Posterior vena cava (tissue), 2 donors: ENCODE data around the gene NCF4. TPM values are rescaled to one million over a fixed set of nuclear protein-coding genes. Genes with fewer than 3 reads are reported as not detected.

Source experiments
- DNase-seq: peaks from one replicate; pipeline ENCODE4 v3.0.0-alpha.2; 2020; ENCODE audit warnings: low spot score
- intact Hi-C, 2 donors: fragments of 100-400 bp; cut with DNase I; formaldehyde crosslinking; loops; one replicate each; pipeline versions ENCODE4 v1.14.1 to v1.14.2; 2022 to 2023
- total RNA-seq, 2 donors: library from RNA; stranded (reverse); fragmentation: NEBNext Ultra II Directional; extraction: Animal tissue kit (Norgen Biotek cat#: 25700); gene quantifications; one replicate each; pipeline ENCODE4 v1.2.1, GENCODE V29; 2021
- donor health status: DM: yes; HTN: yes; CAD: no.
- donor health status: DM: yes; HTN: yes; CAD: no.

NCF4 gene
- total RNA-seq, 2 donors from 2014 or later = 16.5 to 21.6 TPM

DNA sequence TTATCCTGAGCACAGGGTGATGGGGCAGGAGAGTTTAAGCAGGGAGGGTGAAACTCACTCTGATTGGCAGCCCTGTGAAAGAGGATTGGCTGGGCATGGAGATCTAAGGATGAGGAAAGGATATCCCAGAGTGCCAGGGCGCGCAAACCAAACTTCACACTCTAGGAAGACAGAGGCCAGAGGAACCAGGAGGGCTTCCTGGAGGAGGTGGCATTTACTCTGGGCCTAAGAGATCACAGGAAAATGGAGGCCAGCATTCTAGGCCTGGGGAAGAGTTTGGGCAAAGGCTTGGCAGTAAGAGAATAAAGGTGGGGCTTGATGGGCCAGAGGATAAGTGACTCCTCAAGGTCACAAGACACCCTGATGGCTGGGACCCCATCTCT, 377 bp upstream of the NCF4 start:
- intact Hi-C loops = no loop called here
- DNase-seq = no peak

- DNase-seq = peak; percentile 86
- intact Hi-C loops = no loop called here
Measured at GRCh38 chr22:36862251-36863242, 1.7 kb downstream of the NCF4 start.

DNA sequence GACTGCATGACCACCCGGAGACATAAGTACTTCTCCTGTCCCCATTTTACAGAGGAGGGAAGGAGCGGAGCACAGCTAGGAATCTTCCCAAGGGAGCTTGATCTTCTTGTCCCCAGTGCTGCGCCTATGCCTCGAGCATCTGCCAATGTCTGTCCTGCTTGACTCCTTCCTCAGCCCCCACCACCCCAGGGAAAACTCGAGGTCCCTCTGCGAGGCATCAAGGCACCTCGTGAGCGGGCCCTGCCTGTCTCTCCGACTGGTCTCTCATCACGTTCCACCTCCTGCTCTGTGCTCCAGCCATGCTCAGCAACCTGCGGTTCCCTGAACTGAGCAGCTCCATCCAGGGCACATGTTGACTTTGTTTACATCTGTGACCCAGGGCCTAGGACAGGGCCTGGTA, 2.5 kb downstream of the NCF4 start:
- no peak for DNase-seq
- intact Hi-C loops = no loop called here

DNA sequence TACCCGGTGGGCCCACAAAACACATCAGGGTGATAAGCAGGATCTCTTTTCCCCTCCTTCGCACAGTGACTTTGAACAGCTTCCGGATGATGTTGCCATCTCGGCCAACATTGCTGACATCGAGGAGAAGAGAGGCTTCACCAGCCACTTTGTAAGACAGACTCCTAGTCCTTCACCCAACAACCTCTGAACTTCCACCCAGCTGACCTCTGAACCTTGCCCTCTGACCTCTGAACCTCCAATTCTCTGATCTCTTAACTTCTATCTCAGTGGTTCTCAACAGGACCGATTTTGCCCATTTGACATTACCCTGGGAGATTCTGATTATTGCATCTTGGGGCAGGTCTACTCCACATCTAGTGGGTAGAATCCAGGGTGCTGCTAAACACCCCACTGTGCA, 3.2 kb downstream of the NCF4 start:
- intact Hi-C loops = no loop called here
- no peak for DNase-seq

- intact Hi-C loops = no loop called here
- DNase-seq = no peak
Measured at GRCh38 chr22:36864454-36865215, 3.8 kb downstream of the NCF4 start.

DNA sequence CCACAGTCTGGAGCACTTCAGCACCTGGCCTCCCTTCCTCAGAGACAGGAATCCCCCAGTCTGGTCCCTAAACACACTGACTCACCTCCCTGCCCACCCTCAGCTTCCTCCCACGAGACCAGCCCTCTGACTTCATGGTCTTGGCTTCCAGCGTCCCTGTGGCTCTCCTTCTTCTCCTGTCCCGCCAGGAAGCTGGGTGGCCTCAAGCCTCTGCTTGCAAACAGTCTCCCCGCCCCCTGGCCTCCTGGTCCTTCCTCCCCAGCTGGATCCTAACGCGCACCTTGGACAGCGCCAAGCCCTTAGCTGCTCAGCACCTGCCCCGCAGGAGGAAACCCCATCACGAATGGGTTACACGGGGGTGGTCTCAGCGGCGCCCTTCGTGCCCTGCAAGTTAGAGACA, 4.5 kb downstream of the NCF4 start:
- intact Hi-C loops = no loop called here
- no peak for DNase-seq

DNA sequence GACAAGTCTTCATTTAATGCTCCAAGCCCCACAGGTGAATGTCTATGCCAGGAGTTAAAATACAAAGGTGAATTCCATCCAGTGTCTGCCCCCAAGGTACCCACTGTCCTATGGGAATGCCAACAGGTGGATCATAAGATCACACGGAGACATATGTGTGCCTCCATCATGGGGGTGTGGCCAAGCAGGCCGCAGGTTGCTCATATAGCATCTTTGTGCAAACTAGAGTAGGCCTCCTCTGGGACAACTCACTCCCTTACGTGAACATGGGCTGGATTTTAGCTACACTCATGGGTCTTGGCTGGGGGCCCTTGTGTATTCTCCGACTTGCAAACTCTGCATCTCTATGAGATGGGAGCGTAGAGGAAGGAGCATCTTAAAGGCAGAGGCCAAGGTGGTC, 6.9 kb downstream of the NCF4 start:
- intact Hi-C loops = no loop called here
- no peak for DNase-seq

DNA sequence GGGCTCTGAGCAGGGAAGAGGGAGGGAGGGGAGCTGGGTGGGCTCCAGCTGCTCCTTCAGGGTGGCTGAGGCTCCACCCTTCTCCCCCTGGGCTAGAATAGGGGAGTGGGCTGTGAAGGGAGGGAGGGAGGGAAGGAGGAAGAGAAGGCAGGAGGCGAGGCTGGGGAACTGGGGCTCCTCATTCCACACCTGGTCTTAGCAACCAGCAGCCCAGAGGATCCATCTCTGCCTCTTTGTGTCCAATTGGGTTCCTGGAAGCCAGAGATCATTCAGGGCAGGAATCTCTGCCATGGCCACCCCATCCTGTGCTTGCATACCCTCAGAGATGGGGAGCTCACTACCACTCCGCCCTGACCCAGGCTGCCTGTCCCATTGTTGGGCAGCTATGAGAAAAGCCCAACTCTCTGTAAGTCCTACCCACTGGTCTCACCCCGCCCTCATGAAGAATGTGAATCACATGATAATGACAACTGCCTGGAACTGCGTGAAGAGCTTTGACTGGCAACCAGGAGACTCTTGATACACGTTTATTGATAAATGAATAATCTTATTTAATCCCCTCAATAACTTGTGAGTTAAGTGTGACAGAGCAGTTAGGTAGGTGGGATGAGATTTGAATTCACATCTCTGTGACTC, 7.9 kb downstream of the NCF4 start:
- DNase-seq = no peak
- intact Hi-C loops = no loop called here

DNA sequence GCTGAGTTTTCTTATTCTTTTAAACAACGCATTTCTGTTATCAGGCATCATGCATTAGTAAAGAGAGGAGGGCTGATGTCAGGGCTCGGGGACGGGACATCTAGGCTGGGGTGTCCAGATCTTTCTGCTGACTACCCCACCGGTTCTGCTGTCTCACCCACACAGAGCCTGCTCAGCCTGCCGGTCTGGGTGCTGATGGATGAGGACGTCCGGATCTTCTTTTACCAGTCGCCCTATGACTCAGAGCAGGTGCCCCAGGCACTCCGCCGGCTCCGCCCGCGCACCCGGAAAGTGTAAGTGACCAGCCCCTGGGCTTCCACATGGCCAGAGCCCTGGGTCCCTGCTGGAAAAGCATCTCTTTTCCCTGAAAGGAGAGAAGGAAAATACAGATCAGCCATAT, 9.4 kb downstream of the NCF4 start:
- intact Hi-C loops = no loop called here

DNA sequence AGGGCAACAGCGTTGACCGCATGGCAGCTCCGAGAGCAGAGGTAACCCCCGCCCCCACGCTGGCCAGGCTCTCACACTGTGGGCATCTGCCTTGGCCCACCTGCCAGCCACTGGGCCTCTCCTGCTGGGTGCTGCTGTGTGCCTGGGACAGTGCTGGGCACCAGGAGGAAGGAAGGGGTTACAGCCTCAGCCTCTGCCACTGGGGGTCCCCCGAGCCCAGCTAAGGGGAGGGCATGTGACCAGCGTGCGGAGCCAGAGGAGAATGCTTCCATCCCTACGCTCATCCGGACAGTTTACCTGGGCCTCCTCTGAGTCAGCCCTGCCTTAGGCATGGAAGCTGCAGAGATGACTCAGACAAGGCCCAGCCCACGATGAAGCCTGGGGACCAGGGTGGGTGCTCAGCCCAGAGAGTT, 10.9 kb downstream of the NCF4 start:
- intact Hi-C loops = no loop called here
- no peak for DNase-seq

More for the DNA sequence above, 9.4 kb downstream of the NCF4 start:
- no peak for DNase-seq

DNA sequence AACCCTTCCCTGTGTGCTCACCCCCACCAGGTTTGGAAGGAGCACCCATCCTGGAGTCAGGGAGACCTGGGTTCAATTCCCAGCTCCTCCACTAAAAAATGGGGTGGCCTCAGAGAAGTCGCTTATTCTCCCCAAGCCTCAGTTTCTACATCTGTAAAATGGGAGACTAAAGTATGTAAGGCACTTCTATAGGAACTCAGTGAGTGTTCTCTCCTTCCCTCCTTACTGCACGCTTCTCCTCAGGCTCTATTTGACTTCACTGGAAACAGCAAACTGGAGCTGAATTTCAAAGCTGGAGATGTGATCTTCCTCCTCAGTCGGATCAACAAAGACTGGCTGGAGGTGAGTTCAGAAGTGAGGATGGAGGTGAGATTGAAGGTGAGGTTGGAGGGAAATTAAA, 11.3 kb downstream of the NCF4 start:
- DNase-seq = no peak
- intact Hi-C loops = no loop called here

GRCh38 chr22:36872866-36873498, 12.2 kb downstream of the NCF4 start:
- intact Hi-C loops = no loop called here
- no peak for DNase-seq

GRCh38 chr22:36873614-36874308, 13.0 kb downstream of the NCF4 start:
- DNase-seq = no peak
- intact Hi-C loops = no loop called here

DNA sequence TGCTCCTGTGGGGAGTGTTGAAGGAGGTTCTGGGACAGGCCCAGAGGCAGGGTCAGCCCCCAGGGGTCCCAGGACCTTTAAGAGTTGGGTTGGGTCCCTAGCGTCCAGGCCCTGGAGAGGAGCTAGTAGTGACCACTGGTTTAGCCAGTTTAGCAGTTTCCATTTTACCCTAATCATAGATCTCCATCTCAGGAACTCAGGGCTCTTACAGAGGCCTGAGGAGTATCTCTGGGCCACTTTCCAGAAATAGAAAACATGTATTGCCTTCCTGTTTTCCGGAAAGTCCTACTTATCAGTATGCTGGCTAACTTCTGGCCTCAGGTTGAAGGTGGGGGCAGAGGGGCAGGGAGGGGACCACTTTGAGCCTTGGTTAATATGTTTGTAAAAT, 13.5 kb downstream of the NCF4 start:
- DNase-seq = no peak
- intact Hi-C loops = no loop called here

DNA sequence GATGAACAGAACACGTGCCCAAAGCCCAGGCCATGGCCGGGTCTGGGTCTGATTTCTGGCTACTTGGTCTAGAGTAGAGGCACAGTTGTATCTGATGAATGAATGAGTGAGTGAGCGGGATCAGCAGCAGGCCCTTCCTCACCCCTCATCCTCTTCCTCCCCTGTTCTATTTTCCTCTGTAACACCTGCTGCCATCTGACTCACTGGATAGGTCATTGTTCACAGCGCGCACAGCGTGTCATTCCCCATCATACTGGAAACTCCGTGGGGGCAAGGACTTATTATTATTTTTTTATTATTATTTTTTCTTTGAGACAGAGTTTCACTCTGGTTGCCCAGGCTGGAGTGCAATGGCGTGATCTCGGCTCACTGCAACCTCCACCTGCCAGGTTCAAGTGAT, 13.9 kb downstream of the NCF4 start:
- intact Hi-C loops = no loop called here
- no peak for DNase-seq

DNA sequence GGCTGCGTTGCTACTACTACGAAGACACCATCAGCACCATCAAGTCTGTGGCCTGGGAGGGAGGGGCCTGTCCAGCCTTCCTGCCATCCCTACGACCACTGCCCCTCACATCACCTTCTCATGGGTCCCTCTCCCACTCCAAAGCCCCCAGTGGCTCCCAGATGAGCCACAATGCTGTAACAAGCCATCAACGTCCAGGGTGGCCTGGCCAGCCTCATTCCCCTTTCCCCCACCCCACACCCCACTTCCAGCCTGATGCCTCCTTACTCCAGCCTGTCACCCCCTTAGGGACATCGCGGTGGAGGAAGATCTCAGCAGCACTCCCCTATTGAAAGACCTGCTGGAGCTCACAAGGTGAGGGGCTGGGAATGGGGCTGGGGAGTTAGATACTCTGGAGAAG, 14.9 kb downstream of the NCF4 start:
- no peak for DNase-seq
- intact Hi-C loops = no loop called here

GRCh38 chr22:36879775-36880174, 19.0 kb downstream of the NCF4 start:
- DNase-seq = no peak
- intact Hi-C loops = no loop called here

- intact Hi-C loops = no loop called here
- DNase-seq = no peak
Measured at GRCh38 chr22:36881504-36882245, 20.9 kb downstream of the NCF4 start.
